Breast epithelium (tissue), 4 donors: ENCODE data around the gene INAVA. TPM values are rescaled to one million over a fixed set of nuclear protein-coding genes. Genes with fewer than 3 reads are reported as not detected.
A peak's percentile ranks its signal among the peaks of the same experiment; 100 is the strongest.

Experiments used
- DNase-seq, 2 donors: peaks; one replicate each; pipeline ENCODE4 v3.0.0-alpha.2; 2019; ENCODE audit warnings: low spot score in 2 of 2
- H3K27ac ChIP-seq, 2 donors: fragments of 200-600 bp; sonication (generic) in 1 of 2; one replicate each; pipeline ENCODE4 v1.5.1; 2016 to 2019; ENCODE audit warnings: mild to moderate bottlenecking in 1 of 2
- H3K27me3 ChIP-seq, 2 donors: fragments of 200-600 bp; sonication (generic) in 1 of 2; one replicate each; pipeline versions ENCODE4 v1.5.1 to v1.6.0; 2017 to 2019; ENCODE audit warnings: control low read depth in 1 of 2, mild to moderate bottlenecking in 1 of 2
- H3K36me3 ChIP-seq: fragments of 200-600 bp; one replicate; pipeline ENCODE4 v1.5.1; 2019
- H3K4me1 ChIP-seq, 2 donors: fragments of 200-600 bp; sonication (generic); one replicate each; pipeline ENCODE4 v1.5.1; 2016 to 2019; ENCODE audit warnings: control low read depth in 1 of 2
- H3K4me3 ChIP-seq, 3 donors: fragments of 200-600 bp; sonication (generic); 1 replicate in 2 of 3; 2 replicates in 1 of 3; pipeline ENCODE4 v1.5.1; 2016 to 2019; ENCODE audit warnings: mild to moderate bottlenecking in 3 of 3, moderate library complexity in 2 of 3
- H3K9me3 ChIP-seq, 2 donors: fragments of 200-600 bp; sonication (generic) in 1 of 2; one replicate each; pipeline ENCODE4 v1.5.1; 2016 to 2019; ENCODE audit warnings: control low read depth in 1 of 2
- CTCF ChIP-seq, 3 donors: fragments of 450-650 bp; IDR thresholded peaks; one replicate each; pipeline ENCODE4 v1.5.1; 2016 to 2017; ENCODE audit warnings: antibody characterized with exemption in 3 of 3, mild to moderate bottlenecking in 3 of 3, moderate library complexity in 3 of 3
- POLR2A ChIP-seq: fragments of 450-650 bp; IDR thresholded peaks from one replicate; pipeline ENCODE4 v1.6.1; 2016; ENCODE audit warnings: antibody characterized with exemption, mild to moderate bottlenecking, moderate library complexity
- POLR2AphosphoS5 ChIP-seq, 3 donors: sonication (generic); formaldehyde crosslinking; IDR thresholded peaks; one replicate each; pipeline ENCODE4 v1.6.1; 2017; ENCODE audit warnings: antibody characterized with exemption in 3 of 3
- intact Hi-C: fragments of 100-400 bp; cut with DNase I; formaldehyde crosslinking; loops from one replicate; pipeline ENCODE4 v1.15.1; 2023; ENCODE audit warnings: low total_unique reads
- total RNA-seq, 3 donors: library from RNA; depleted of rRNA; stranded (reverse); fragments of >200 nt; gene quantifications; one replicate each; pipeline ENCODE4 v1.1.0, GENCODE V29; 2016

The INAVA gene
- total RNA-seq, 3 donors from 2014 or later: 1.0 to 7.5 TPM; not detected in 1

DNA sequence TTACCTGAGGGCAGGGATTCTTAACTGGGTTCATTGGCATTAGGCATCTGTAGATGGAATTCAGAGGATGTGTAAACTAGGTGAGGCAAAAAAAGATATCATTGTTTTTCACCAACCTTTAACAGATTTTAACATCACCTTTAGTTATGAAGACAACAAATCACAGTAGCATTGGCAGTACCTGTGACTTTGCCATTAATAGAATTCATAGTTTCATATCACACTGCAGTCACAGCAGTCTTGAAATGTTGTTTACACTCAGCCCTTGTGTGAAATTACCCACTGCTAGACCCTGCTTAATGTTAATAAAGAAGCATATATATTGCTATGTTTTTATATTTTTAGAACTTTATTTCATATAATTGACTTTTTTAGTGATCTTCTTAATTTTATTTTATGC is 1.7 kb upstream of the INAVA start:
- no peak for DNase-seq
- H3K4me1 ChIP-seq: no peaks in the 10 kb centered on the region
- no peak overlapping the region for H3K27ac ChIP-seq
- TF ChIP-seq POLR2AphosphoS5 (IDR thresholded peaks at IDR 0.05): no peak
- TF ChIP-seq POLR2A: no peak
- TF ChIP-seq CTCF (IDR thresholded peaks at IDR 0.05): no peak
- H3K4me3 ChIP-seq: no peak overlapping the region
- intact Hi-C loops: no loop called here
- H3K27me3 ChIP-seq: no peaks in the 10 kb centered on the region
- H3K36me3 ChIP-seq: no peaks in the 10 kb centered on the region
- H3K9me3 ChIP-seq: no peaks in the 10 kb centered on the region

DNA sequence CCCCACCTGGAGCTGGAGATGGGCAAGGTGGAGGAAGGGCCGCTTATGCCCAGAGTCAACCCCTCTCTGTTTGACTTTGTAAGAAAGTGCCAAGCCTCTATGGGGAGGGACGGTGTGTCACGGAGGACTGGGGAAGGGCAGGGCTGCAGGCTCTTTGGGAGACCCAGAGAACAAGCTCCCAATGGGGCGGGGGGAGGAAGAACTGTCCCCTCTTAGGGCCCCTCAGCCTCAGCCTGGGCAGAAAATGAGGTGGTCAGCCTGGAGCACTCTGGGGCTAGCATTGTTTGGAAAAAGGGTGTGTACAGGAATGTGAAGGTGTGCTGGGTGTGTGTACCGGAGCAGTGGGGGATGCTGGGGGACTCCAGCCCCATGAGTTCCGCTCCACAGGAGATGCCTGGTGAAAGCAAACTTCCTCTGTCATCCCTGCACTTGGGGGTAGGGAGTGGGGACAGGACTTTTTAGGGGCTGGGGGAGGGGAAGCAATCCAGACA is 1.2 kb upstream of the INAVA start:
- no peaks in the 10 kb centered on the region for H3K4me1 ChIP-seq
- no peak overlapping the region for H3K4me3 ChIP-seq
- no peaks in the 10 kb centered on the region for H3K36me3 ChIP-seq
- no peak for DNase-seq
- H3K9me3 ChIP-seq: no peaks in the 10 kb centered on the region
- intact Hi-C loops: no loop called here
- H3K27me3 ChIP-seq: no peaks in the 10 kb centered on the region
- TF ChIP-seq POLR2A: no peak
- no peak for TF ChIP-seq CTCF (IDR thresholded peaks at IDR 0.05)
- TF ChIP-seq POLR2AphosphoS5 (IDR thresholded peaks at IDR 0.05): no peak
- no peak overlapping the region for H3K27ac ChIP-seq

GRCh38 chr1:200895443-200895789 is 716 bp downstream of the INAVA start:
- Histone ChIP-seq H3K9me3 (no peaks in the 10 kb centered on the region), H3K27me3 (no peaks in the 10 kb centered on the region), H3K4me1 (no peaks in the 10 kb centered on the region), H3K4me3 (peak overlapping the region in 2 of 3 donors; percentile 37 to 60), H3K36me3 (no peaks in the 10 kb centered on the region), H3K27ac (peak overlapping the region; percentile 31 to 63)
- intact Hi-C loops: no loop called here
- DNase-seq: no peak
- TF ChIP-seq CTCF (IDR thresholded peaks at IDR 0.05) (no peak), POLR2AphosphoS5 (IDR thresholded peaks at IDR 0.05) (no peak), POLR2A (no peak)

- Histone ChIP-seq H3K36me3 (no peaks in the 10 kb centered on the region), H3K27me3 (no peaks in the 10 kb centered on the region), H3K27ac (peak overlapping the region in 1 of 2 donors; percentile 63), H3K9me3 (no peaks in the 10 kb centered on the region), H3K4me3 (peak overlapping the region in 2 of 3 donors; percentile 37 to 60), H3K4me1 (no peaks in the 10 kb centered on the region)
- DNase-seq: no peak
- intact Hi-C loops: no loop called here
- no peak for TF ChIP-seq CTCF (IDR thresholded peaks at IDR 0.05)
- no peak for TF ChIP-seq POLR2A
- no peak for TF ChIP-seq POLR2AphosphoS5 (IDR thresholded peaks at IDR 0.05)
Observed at GRCh38 chr1:200895801-200896530, 1.3 kb downstream of the INAVA start.

DNA sequence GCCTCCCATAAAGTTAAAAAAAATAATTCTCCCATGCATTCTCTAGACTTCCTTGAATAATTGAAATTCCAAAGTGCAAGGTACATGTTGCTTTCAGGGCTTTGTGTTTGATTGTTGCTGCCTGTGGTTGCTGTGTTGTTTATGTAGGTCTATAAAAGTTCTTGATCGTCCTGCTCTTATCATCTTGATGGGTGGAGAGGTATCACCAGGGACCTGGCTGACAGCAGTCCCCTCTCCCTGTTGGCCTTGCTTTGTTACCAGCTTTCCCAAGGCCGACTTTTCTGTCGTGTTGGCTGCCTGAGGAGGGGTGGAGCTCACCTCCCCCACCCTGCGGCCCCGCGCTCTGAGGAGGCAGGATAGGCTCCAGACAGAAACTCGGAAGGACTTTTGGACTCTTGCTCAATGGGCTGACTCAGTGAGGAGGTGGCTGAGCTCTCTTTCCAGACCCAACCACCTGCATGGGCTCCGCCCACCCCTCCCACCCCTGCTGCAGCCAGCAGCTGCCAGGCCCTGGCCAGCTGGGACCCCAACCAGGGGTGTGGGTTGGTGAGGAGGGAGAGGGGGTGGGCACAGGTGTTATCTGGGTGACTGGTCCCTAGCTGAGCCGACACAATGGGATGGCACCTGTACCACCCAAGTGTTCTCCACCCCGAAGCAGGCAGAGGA is 2.0 kb downstream of the INAVA start:
- H3K27me3 ChIP-seq: no peaks in the 10 kb centered on the region
- peak overlapping the region in 2 of 3 donors; percentile 37 to 60 for H3K4me3 ChIP-seq
- TF ChIP-seq POLR2AphosphoS5 (IDR thresholded peaks at IDR 0.05): no peak
- TF ChIP-seq CTCF (IDR thresholded peaks at IDR 0.05): no peak
- no peak for TF ChIP-seq POLR2A
- no peak overlapping the region for H3K27ac ChIP-seq
- DNase-seq: no peak
- H3K4me1 ChIP-seq: no peaks in the 10 kb centered on the region
- H3K36me3 ChIP-seq: no peaks in the 10 kb centered on the region
- H3K9me3 ChIP-seq: no peaks in the 10 kb centered on the region
- intact Hi-C loops: no loop called here
